ENCODE results near the gene HSPA4.

- TF ChIP-seq CTCF (IDR thresholded peaks at IDR 0.05) (no peak), POLR2A (IDR thresholded peaks at IDR 0.05) (no peak), POLR2AphosphoS5 (IDR thresholded peaks at IDR 0.05) (no peak)
These were observed 18.7 kb upstream of the HSPA4 start for GRCh38 chr5:133032852-133033742.

All from prostate gland (tissue), 2 donors.